Keratinocyte (primary cell): Measurements from ENCODE around the gene PTMA.

Experiments used
- EZH2 ChIP-seq: IDR thresholded peaks from one replicate; pipeline ENCODE4 v1.6.1; 2012; ENCODE audit warnings: inconsistent platforms, mild to moderate bottlenecking, low read length, moderate library complexity
- TF ChIP-seq, protein P1 (sequence below), 3 experiments: IDR thresholded peaks in 1 of 3; conservative IDR thresholded peaks in 1 of 3; optimal IDR thresholded peaks in 1 of 3; 2 replicates in 2 of 3; 3 replicates in 1 of 3; pipeline versions ENCODE3 to v1.5.1; 2011; ENCODE audit warnings: low read length in 3 of 3, mild to moderate bottlenecking in 3 of 3, moderate library complexity in 2 of 3, control low read depth in 1 of 3, inconsistent platforms in 1 of 3; ENCODE audit not compliant: insufficient read depth in 2 of 3; ENCODE audit errors: extremely low read depth in 1 of 3

DNA sequence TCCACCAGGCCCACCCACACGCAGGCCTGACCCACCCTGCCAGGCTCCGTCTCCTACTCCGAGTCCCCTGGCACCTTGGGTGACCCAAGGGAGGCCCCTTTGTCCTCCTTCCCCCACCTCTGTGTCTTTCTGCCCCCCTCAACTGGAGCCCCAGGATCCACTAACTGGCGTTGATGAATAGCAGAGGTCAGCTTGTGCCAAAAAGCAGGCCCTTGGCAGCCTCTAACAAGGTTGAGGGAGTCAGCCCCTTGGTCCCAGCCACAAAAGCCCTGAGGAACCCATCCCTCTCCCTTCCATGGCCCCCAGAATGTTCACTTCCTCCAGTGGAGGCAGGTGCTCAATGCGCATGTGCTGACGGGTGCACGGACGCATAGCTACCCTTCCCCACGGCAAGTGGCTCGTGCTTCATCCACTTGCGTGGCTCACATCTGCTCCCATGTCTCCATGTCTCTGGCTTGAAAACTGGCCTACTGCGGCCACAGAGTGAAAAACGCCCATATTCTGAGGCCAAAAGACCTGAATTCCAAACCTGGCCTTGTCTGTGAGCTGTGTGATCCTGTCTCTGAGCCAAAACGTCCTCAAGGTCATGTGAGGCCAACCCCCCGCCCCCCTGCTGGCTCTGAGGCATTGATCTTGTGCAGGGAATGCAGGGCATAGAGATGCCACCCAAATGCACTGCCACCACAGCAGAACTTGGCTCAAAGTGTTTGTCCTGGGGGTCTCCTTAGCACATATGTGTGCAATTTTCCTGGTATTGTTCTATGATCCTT is 19.0 kb upstream of the PTMA start:
- TF ChIP-seq, protein P1, sequence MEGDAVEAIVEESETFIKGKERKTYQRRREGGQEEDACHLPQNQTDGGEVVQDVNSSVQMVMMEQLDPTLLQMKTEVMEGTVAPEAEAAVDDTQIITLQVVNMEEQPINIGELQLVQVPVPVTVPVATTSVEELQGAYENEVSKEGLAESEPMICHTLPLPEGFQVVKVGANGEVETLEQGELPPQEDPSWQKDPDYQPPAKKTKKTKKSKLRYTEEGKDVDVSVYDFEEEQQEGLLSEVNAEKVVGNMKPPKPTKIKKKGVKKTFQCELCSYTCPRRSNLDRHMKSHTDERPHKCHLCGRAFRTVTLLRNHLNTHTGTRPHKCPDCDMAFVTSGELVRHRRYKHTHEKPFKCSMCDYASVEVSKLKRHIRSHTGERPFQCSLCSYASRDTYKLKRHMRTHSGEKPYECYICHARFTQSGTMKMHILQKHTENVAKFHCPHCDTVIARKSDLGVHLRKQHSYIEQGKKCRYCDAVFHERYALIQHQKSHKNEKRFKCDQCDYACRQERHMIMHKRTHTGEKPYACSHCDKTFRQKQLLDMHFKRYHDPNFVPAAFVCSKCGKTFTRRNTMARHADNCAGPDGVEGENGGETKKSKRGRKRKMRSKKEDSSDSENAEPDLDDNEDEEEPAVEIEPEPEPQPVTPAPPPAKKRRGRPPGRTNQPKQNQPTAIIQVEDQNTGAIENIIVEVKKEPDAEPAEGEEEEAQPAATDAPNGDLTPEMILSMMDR (optimal IDR thresholded peaks at IDR 0.05 in 1 of 3, IDR thresholded peaks at IDR 0.05 in 1 of 3, conservative IDR thresholded peaks at IDR 0.05 in 1 of 3; ENCODE audit: extremely low read depth in 1 of 3, insufficient read depth in 2 of 3, low read length in 3 of 3), result no peak
- TF ChIP-seq EZH2, result no peak
